CD14-positive monocyte (primary cell): ENCODE measurements around the gene CNNM2. TPM values are rescaled to one million over a fixed set of nuclear protein-coding genes. Genes with fewer than 3 reads are reported as not detected.
"Not testable (repeated sequence)": the region's sequence is repeated elsewhere in the genome, so short reads cannot be mapped to it uniquely, and the experiment has no call there.

ENCODE experiments used
- DNase-seq, 3 donors: peaks; one replicate each; pipeline ENCODE4 v3.0.0-alpha.2; 2011 to 2022
- H2AFZ ChIP-seq: 2 replicates; pipeline ENCODE4 v1.6.0; 2012; ENCODE audit warnings: mild to moderate bottlenecking, low read depth, low read length, inconsistent platforms; ENCODE audit not compliant: insufficient read depth, poor library complexity, severe bottlenecking
- H3K27ac ChIP-seq, 2 donors: 1 replicate in 1 of 2; 2 replicates in 1 of 2; pipeline ENCODE4 v1.5.1; 2012 to 2013; ENCODE audit warnings: low read length in 2 of 2, control low read depth in 1 of 2, inconsistent platforms in 1 of 2, low read depth in 1 of 2, mild to moderate bottlenecking in 1 of 2
- H3K27me3 ChIP-seq, 2 donors: one replicate each; pipeline versions ENCODE4 v1.6.0 to v1.6.1; 2011 to 2013; ENCODE audit warnings: low read length in 2 of 2; ENCODE audit not compliant: control insufficient read depth in 2 of 2, insufficient read depth in 2 of 2
- H3K36me3 ChIP-seq, 2 donors: replicated peaks in 1 of 2; 1 replicate in 1 of 2; 2 replicates in 1 of 2; pipeline versions ENCODE4 v1.5.1 to v1.6.1; 2012 to 2013; ENCODE audit warnings: low read length in 2 of 2, control low read depth in 1 of 2, inconsistent platforms in 1 of 2, mild to moderate bottlenecking in 1 of 2; ENCODE audit not compliant: insufficient read depth in 2 of 2, control insufficient read depth in 1 of 2
- H3K4me1 ChIP-seq, 2 donors: 1 replicate in 1 of 2; 2 replicates in 1 of 2; pipeline versions ENCODE4 v1.5.1 to v1.6.1; 2012 to 2013; ENCODE audit warnings: low read length in 2 of 2, control low read depth in 1 of 2, inconsistent platforms in 1 of 2, mild to moderate bottlenecking in 1 of 2, moderate library complexity in 1 of 2; ENCODE audit not compliant: insufficient read depth in 2 of 2, control insufficient read depth in 1 of 2
- H3K4me2 ChIP-seq: replicated peaks from 2 replicates; pipeline ENCODE3; 2012; ENCODE audit warnings: low read length, moderate library complexity, mild to moderate bottlenecking; ENCODE audit not compliant: poor library complexity, severe bottlenecking; ENCODE audit errors: extremely low read depth
- H3K4me3 ChIP-seq, 3 experiments: fragments of 200-600 bp in 1 of 3; sonication (generic) in 1 of 3; replicated peaks in 1 of 3; 1 replicate in 2 of 3; 2 replicates in 1 of 3; pipeline ENCODE4 v1.5.1; 2011 to 2013; ENCODE audit warnings: low read length in 3 of 3, mild to moderate bottlenecking in 3 of 3, control low read depth in 2 of 3, low read depth in 2 of 3, inconsistent platforms in 1 of 3, moderate library complexity in 1 of 3
- H3K79me2 ChIP-seq: 2 replicates; pipeline ENCODE4 v1.6.0; 2012; ENCODE audit warnings: mild to moderate bottlenecking, control low read depth, inconsistent platforms, low read length, moderate library complexity; ENCODE audit not compliant: insufficient read depth
- H3K9ac ChIP-seq: 2 replicates; pipeline ENCODE4 v1.6.0; 2017; ENCODE audit warnings: low read length, mild to moderate bottlenecking; ENCODE audit not compliant: insufficient read depth, poor library complexity, severe bottlenecking
- H3K9me3 ChIP-seq, 2 donors: replicated peaks in 1 of 2; 1 replicate in 1 of 2; 2 replicates in 1 of 2; pipeline versions ENCODE4 v1.5.1 to v1.6.1; 2012 to 2013; ENCODE audit warnings: low read length in 2 of 2, control low read depth in 1 of 2; ENCODE audit not compliant: control insufficient read depth in 1 of 2, insufficient read depth in 1 of 2
- H4K20me1 ChIP-seq: 2 replicates; pipeline ENCODE4 v1.6.0; 2012; ENCODE audit warnings: mild to moderate bottlenecking, low read length, control low read depth, moderate library complexity; ENCODE audit not compliant: insufficient read depth
- H3K27ac Mint-ChIP-seq, 7 donors: one replicate each; pipeline ENCODE4 v1.8.0; 2020; ENCODE audit warnings: mild to moderate bottlenecking in 7 of 7, mixed read lengths in 7 of 7, moderate library complexity in 6 of 7, inconsistent platforms in 2 of 7
- H3K27me3 Mint-ChIP-seq, 3 donors: one replicate each; pipeline ENCODE4 v1.8.0; 2021 to 2022; ENCODE audit warnings: low read depth in 3 of 3, mild to moderate bottlenecking in 3 of 3, mixed read lengths in 3 of 3, moderate library complexity in 3 of 3, inconsistent platforms in 1 of 3
- H3K36me3 Mint-ChIP-seq, 2 donors: one replicate each; pipeline ENCODE4 v1.8.0; 2020; ENCODE audit warnings: mixed read lengths in 2 of 2, inconsistent platforms in 1 of 2, mild to moderate bottlenecking in 1 of 2
- H3K4me1 Mint-ChIP-seq: one replicate; pipeline ENCODE4 v1.8.0; 2020; ENCODE audit warnings: mild to moderate bottlenecking, mixed read lengths
- H3K4me3 Mint-ChIP-seq, 2 donors: one replicate each; pipeline ENCODE4 v1.8.0; 2020; ENCODE audit warnings: mild to moderate bottlenecking in 2 of 2, mixed read lengths in 2 of 2, moderate library complexity in 1 of 2
- H3K9me3 Mint-ChIP-seq, 7 donors: one replicate each; pipeline ENCODE4 v1.8.0; 2020 to 2022; ENCODE audit warnings: mixed read lengths in 7 of 7, mild to moderate bottlenecking in 6 of 7, moderate library complexity in 6 of 7, inconsistent platforms in 2 of 7
- WGBS: methylation state at CpG from one replicate; pipeline ENCODE4 v1.1.5; 2013; ENCODE audit warnings: missing lambda C conversion rate; ENCODE audit not compliant: insufficient coverage; 5-methylcytosine and 5-hydroxymethylcytosine counted together
- intact Hi-C, 2 donors: fragments of 100-400 bp; cut with micrococcal nuclease; formaldehyde crosslinking; loops; one replicate each; pipeline versions ENCODE4 v1.15.0 to v1.15.1; 2023
- polyA plus RNA-seq, 3 donors: library from polyadenylated mRNA; depleted of rRNA in 1 of 3; unstranded in 2 of 3; stranded (reverse) in 1 of 3; fragments of 300-500 nt in 2 of 3; fragments of >200 nt in 1 of 3; fragmentation: Illumina TruSeq in 2 of 3; gene quantifications; 1 replicate in 2 of 3; 2 replicates in 1 of 3; pipeline ENCODE4 v1.2.3, GENCODE V29; 2012 to 2021
- TF ChIP-seq, protein P1 (sequence below): fragments of 200-600 bp; IDR thresholded peaks from one replicate; pipeline ENCODE4 v1.8.0; 2022; ENCODE audit warnings: antibody characterized with exemption, mild to moderate bottlenecking

CNNM2 gene
- polyA plus RNA-seq, 3 donors: 1.6 to 3.8 (median 2.2) TPM

DNA sequence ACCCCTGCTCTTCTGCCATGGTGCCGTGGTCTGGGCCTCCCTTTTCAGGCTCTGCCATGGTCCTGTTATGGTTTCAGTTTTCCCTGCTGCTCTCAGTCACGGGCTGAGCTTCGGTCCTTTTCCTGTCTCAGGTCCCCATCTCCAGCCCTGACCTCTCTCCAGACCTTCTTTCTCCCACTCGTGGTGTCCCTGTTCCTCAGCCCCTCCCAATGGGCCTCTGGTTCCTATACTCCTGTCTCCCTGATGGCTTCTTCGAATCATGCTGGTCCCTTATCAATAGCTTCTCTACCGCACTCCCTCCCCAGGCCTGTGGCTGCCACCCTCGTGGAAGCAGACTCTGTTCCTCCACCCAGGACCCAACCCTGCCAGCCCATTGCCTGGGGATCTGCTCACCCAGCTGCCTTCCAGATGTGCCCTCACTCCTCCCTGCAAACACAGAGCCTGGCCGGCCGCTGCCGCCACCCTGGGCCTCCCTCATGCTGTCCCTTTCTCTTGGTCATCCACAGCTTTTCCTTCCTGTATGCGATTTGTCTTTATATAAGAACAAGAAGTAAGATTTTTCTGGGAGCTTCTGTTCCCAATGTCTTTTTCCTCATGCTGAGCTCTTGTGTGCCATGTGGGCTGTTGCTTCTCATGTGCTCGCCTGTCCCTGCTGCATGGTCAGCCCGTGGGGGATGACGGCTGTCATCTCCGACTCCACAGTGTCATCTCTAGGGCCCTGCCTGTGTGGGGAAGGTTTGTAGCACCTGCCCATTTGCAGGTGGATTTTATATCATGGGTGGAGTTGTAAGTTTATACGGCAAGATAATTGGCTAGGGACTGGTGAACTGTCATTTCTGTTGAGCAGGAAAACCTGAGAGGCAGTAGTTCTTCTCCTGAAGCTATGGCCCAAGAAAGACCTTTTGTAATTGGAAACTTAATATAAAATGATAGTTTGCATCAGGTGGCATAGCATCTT is 148.3 kb downstream of the CNNM2 start:
- intact Hi-C loops: loop anchor here in 1 of 2 donors (2.0 kb wide), 1 partner anchor 150 kb away; no protein-coding TSS in a partner anchor
- Histone ChIP-seq H3K27me3 (no peaks in the 10 kb centered on the region), H3K79me2 (no peaks in the 10 kb centered on the region), H3K27ac (no peak overlapping the region), H3K9me3 (no peaks in the 10 kb centered on the region), H2AFZ (no peak overlapping the region), H4K20me1 (no peaks in the 10 kb centered on the region), H3K4me1 (peaks cover 20% of the 10 kb centered on the region in 2 donors), H3K36me3 (no peaks in the 10 kb centered on the region), H3K9ac (no peak overlapping the region), H3K4me3 (no peak overlapping the region), H3K4me2 (no peak overlapping the region)
- Mint-ChIP-seq H3K27ac (no peak overlapping the region), H3K4me1 (peaks cover 22% of the 10 kb centered on the region), H3K36me3 (peaks cover 0 to 4% of the 10 kb centered on the region in 2 donors), H3K9me3 (peaks cover 0 to 3% (median 0%) of the 10 kb centered on the region in 7 donors), H3K4me3 (no peak overlapping the region), H3K27me3 (peaks cover 0 to 3% (median 0%) of the 10 kb centered on the region in 3 donors)
- WGBS: 93% methylated on average over 15 of the region's 16 CpGs
- DNase-seq: no peak
- TF ChIP-seq, protein P1, sequence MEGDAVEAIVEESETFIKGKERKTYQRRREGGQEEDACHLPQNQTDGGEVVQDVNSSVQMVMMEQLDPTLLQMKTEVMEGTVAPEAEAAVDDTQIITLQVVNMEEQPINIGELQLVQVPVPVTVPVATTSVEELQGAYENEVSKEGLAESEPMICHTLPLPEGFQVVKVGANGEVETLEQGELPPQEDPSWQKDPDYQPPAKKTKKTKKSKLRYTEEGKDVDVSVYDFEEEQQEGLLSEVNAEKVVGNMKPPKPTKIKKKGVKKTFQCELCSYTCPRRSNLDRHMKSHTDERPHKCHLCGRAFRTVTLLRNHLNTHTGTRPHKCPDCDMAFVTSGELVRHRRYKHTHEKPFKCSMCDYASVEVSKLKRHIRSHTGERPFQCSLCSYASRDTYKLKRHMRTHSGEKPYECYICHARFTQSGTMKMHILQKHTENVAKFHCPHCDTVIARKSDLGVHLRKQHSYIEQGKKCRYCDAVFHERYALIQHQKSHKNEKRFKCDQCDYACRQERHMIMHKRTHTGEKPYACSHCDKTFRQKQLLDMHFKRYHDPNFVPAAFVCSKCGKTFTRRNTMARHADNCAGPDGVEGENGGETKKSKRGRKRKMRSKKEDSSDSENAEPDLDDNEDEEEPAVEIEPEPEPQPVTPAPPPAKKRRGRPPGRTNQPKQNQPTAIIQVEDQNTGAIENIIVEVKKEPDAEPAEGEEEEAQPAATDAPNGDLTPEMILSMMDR: no peak

DNA sequence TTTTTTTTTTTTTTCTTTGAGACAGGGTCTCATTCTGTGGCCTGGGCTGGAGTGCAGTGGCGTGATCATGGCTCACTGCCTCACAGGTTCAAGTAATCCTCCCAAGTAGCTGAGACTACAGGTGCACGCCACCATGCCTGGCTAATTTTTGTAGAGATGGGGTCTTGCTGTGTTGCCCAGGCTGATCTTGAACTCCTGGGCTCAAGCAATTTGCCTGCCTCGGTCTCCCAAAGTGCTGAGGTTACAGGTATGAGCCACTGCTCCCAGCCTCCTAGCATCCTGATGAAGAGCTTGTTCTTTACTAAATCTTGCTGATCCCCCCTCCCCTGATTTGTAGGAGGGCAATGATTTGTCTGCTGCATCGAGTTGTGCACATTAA is 149.0 kb downstream of the CNNM2 start:
- not testable (repeated sequence) for H3K9me3 ChIP-seq, H3K27ac ChIP-seq, H3K4me2 ChIP-seq, H3K4me3 Mint-ChIP-seq, H3K9ac ChIP-seq, H3K27ac Mint-ChIP-seq, H3K36me3 ChIP-seq, H3K27me3 Mint-ChIP-seq, H2AFZ ChIP-seq, H3K36me3 Mint-ChIP-seq, H3K9me3 Mint-ChIP-seq, H3K27me3 ChIP-seq, H3K79me2 ChIP-seq, H4K20me1 ChIP-seq, H3K4me3 ChIP-seq, DNase-seq
- peaks cover 20% of the 10 kb centered on the region in 2 donors for H3K4me1 ChIP-seq
- intact Hi-C loops: loop anchor here in 1 of 2 donors (2.0 kb wide), 1 partner anchor 150 kb away; no protein-coding TSS in a partner anchor
- WGBS: 96% methylated on average over 3 of the region's 4 CpGs
- H3K4me1 Mint-ChIP-seq: peaks cover 22% of the 10 kb centered on the region
